Measurements from ENCODE around the gene DIPK1A.
A peak's percentile ranks its signal among the peaks of the same experiment; 100 is the strongest.

Gene DIPK1A

DNA sequence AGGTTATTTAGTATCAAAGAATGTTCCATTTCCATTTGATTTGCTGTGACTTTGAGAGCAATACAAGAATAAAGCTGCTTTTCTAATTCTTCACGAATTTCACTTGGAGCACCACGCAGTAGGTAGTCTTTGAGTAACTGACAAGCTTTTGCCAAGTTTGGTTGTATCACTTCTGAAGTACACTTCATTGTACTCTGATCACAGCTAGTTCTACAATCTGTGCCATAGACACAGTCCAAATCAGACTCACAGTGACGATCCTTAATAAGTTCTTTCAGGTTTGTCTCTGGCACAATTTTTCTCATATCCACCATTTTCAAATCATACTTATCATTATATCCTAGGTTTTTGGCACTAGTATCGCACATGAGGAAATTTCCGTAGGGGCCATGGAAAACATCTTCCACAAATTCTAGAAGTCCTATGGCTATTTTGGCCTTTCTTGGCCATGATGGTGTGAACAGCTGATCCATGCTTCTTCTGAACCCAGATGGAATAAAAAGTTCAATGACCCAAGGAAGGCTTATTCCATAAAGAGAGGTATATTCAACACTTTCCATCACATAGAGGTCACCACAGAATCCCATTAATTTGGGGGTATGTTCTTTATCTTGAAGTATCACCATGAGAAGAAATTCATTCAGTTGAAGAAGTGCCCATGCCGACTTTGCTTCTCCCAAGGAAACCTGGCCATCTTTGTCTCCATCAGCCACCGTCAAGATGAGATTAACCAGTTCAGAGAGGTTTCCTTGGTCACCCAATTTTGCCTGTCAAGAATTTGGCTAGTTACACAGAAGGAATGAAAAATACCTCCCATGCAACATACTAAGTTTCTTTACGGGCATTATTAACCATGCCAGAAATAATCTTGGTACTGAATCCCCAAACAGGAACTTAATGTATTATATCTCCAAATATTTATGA lies 117.6 kb downstream of the DIPK1A start:
- peak; percentile 53 for TF ChIP-seq ZBTB17 (tag by site-specific recombination; IDR thresholded peaks at IDR 0.05)
- no peak for TF ChIP-seq ZNF350 (tag by site-specific recombination; IDR thresholded peaks at IDR 0.05)
- no peak for TF ChIP-seq TCF7L2 (IDR thresholded peaks at IDR 0.05; ENCODE audit: borderline replicate concordance, low read depth, low read length)
- CTCF ChIA-PET: interaction anchor here (0.7 to 2.2 kb wide), 4 partner anchors 9 to 151 kb away, joined by 3 to 13 read pairs (median 4); partner anchors contain the start of gene RPL5
- H3K36me3 ChIP-seq (ENCODE audit: control insufficient read depth in 2 of 2, insufficient read depth in 1 of 2, low read length in 2 of 2): peaks cover 43 to 58% of the 10 kb centered on the region in 2 experiments
- POLR2A ChIA-PET: interaction anchor here (1.0 to 2.4 kb wide), 2 partner anchors 9 to 11 kb away, joined by 3 to 12 read pairs; partner anchors contain the start of gene RPL5
- H3K27ac ChIP-seq (ENCODE audit: extremely low read depth, low read depth, low read length): no peak overlapping the region
- H3K4me3 ChIP-seq (ENCODE audit: low read depth, low read length): no peak overlapping the region
- no peaks in the 10 kb centered on the region for H3K4me1 ChIP-seq (ENCODE audit: control insufficient read depth, insufficient read depth, low read length)
- H3K9me3 ChIP-seq (ENCODE audit: control insufficient read depth, insufficient read depth, low read depth, low read length): no peaks in the 10 kb centered on the region

DNA sequence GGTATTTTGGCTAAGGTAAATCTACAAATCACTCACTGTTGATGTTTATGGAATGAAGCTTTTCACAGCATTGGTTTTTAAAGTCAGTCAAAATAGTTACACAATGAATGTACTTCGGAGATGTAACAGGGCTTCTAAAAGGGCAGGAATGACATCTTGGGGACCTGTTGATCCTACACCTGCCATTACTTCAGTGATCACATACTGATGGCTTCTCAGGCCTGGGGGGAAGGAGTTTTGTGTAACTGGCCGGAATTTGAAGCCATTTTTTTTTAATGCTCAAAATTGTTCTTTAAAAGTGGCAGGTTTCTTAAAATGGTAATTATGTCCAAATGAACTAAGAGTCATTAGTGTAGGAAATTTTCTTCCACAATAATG lies 118.2 kb downstream of the DIPK1A start:
- Histone ChIP-seq H3K4me3 (ENCODE audit: low read depth, low read length) (no peak overlapping the region), H3K27ac (ENCODE audit: extremely low read depth, low read depth, low read length) (no peak overlapping the region), H3K36me3 (ENCODE audit: control insufficient read depth in 2 of 2, insufficient read depth in 1 of 2, low read length in 2 of 2) (peaks cover 48 to 65% of the 10 kb centered on the region in 2 experiments), H3K9me3 (ENCODE audit: control insufficient read depth, insufficient read depth, low read depth, low read length) (no peaks in the 10 kb centered on the region), H3K4me1 (ENCODE audit: control insufficient read depth, insufficient read depth, low read length) (no peaks in the 10 kb centered on the region)
- POLR2A ChIA-PET: interaction anchor here (1.0 to 2.4 kb wide), 2 partner anchors 8 to 11 kb away, joined by 3 to 12 read pairs; partner anchors contain the start of gene RPL5
- CTCF ChIA-PET: interaction anchor here (1.4 to 2.2 kb wide), 3 partner anchors 9 to 17 kb away, joined by 3 to 13 read pairs (median 5); partner anchors contain the start of gene RPL5
- TF ChIP-seq SCRT2 (tag by site-specific recombination; IDR thresholded peaks at IDR 0.05): peak; percentile 92
- no peak for TF ChIP-seq ZNF501 (tag by site-specific recombination; IDR thresholded peaks at IDR 0.05)
- peak; percentile 87 for TF ChIP-seq SCRT1 (tag by site-specific recombination; IDR thresholded peaks at IDR 0.05; ENCODE audit: borderline replicate concordance)

DNA sequence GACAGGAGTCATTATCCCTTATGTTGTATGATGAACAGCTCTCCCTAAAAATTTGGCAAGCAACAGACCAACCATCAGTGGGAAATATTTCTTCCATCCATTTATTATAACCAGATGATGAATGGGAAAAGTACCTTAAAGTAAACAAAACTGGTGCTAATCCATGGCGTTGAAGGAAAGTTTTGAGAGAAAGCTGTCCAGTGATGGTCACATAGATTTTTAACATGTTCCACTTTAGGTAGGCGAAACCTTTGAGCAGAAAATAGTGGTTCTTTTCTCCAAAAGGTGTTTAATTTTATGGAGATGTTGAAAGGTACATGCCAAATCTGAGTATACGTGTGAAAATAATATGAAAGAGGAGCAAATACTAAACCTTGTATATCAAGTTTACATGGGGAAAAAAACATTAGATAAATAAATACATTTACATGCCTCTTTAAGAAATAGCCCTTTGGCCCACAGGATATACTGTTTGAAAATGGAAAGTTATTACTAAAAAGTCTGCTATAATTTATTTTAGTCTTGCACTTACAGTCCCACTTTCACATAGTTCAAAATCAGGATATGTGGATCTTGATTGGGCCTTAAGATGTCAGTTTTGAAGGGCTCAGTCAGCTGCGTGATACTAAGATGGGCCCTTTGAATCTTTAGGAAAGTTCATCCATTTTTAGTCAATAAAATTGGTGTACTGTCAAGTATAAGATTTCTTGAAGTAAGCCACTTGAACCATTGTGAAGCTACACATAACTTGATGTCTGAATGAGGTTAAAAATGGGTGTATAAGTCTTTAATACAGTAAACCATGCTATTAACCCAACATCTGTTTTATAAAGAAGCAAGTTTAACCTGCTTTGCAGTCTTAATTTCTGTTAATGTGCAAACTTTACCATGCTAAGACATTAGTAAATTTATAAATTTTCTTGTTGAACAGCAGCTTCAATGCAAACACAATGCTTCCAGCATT lies 118.9 kb downstream of the DIPK1A start:
- Histone ChIP-seq H3K4me3 (ENCODE audit: low read depth, low read length) (no peak overlapping the region), H3K9me3 (ENCODE audit: control insufficient read depth, insufficient read depth, low read depth, low read length) (no peaks in the 10 kb centered on the region), H3K4me1 (ENCODE audit: control insufficient read depth, insufficient read depth, low read length) (0 out of 2 replicates have a peak, but pooled peaks cover 2% of the 10 kb centered on the region), H3K36me3 (ENCODE audit: control insufficient read depth in 2 of 2, insufficient read depth in 1 of 2, low read length in 2 of 2) (peaks cover 48 to 71% of the 10 kb centered on the region in 2 experiments), H3K27ac (ENCODE audit: extremely low read depth, low read depth, low read length) (no peak overlapping the region)
- ChIA-PET CTCF (interaction anchor here (0.5 to 2.2 kb wide), 6 partner anchors 8 to 18 kb away, joined by 3 to 13 read pairs (median 4); partner anchors contain the start of gene RPL5), POLR2A (interaction anchor here (1.0 to 2.4 kb wide), 2 partner anchors 7 to 10 kb away, joined by 3 to 12 read pairs; partner anchors contain the start of gene RPL5)
- no peak for TF ChIP-seq ZNF121 (tag by site-specific recombination; IDR thresholded peaks at IDR 0.05)
- TF ChIP-seq PRDM1 (tag by site-specific recombination; IDR thresholded peaks at IDR 0.05): peak; percentile 53; the same call in 1 of the 2 replicates
- TF ChIP-seq ZNF48 (tag by site-specific recombination; IDR thresholded peaks at IDR 0.05): no peak

DNA sequence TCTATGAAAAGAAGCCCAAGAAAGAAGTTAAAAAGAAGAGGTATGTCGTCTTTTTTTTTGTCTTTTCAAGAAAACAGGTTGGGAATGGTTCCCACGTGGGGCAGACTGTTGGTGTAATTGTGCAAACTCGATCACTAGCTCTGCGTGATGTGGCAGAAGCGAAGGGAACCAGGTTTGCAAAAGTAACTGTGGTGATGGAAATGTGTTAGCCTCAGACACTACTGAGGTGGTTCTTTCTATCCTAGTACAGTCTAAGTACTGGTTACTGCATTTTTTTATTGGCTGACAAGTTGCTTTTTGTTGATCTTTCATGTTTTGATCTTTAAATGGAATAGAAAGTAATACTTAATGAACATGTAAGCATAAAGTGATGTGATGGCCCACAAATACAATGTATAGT lies 120.7 kb downstream of the DIPK1A start:
- Histone ChIP-seq H3K4me1 (ENCODE audit: control insufficient read depth, insufficient read depth, low read length) (0 out of 2 replicates have a peak, but pooled peaks cover 2% of the 10 kb centered on the region), H3K4me3 (ENCODE audit: low read depth, low read length) (no peak overlapping the region), H3K9me3 (ENCODE audit: control insufficient read depth, insufficient read depth, low read depth, low read length) (no peaks in the 10 kb centered on the region), H3K27ac (ENCODE audit: extremely low read depth, low read depth, low read length) (no peak overlapping the region), H3K36me3 (ENCODE audit: control insufficient read depth in 2 of 2, insufficient read depth in 1 of 2, low read length in 2 of 2) (peaks cover 59 to 89% of the 10 kb centered on the region in 2 experiments)
- ChIA-PET POLR2A (interaction anchor here (1.2 kb wide), 1 partner anchor 9 kb away, joined by 4 read pairs; the partner anchor contains the start of gene RPL5), CTCF (interaction anchor here (1.4 kb wide), 1 partner anchor 9 kb away, joined by 5 read pairs; the partner anchor contains the start of gene RPL5)
- TF ChIP-seq OVOL3 (tag by site-specific recombination; IDR thresholded peaks at IDR 0.05) (no peak), ZNF19 (tag by site-specific recombination; IDR thresholded peaks at IDR 0.05; ENCODE audit: low read depth) (no peak), ZNF23 (tag by site-specific recombination; IDR thresholded peaks at IDR 0.05; ENCODE audit: borderline replicate concordance) (no peak), ZNF155 (tag by site-specific recombination; IDR thresholded peaks at IDR 0.05) (no peak), ZNF610 (tag by site-specific recombination; IDR thresholded peaks at IDR 0.05; ENCODE audit: borderline replicate concordance) (no peak), ZNF416 (tag by site-specific recombination; IDR thresholded peaks at IDR 0.05) (no peak), ZNF184 (tag by site-specific recombination; IDR thresholded peaks at IDR 0.05) (no peak), ZNF830 (tag by site-specific recombination; IDR thresholded peaks at IDR 0.05; ENCODE audit: low read depth) (no peak), KLF7 (tag by site-specific recombination; IDR thresholded peaks at IDR 0.05; ENCODE audit: borderline replicate concordance) (no peak), KLF16 (tag by site-specific recombination; IDR thresholded peaks at IDR 0.05) (no peak), ZNF324 (tag by site-specific recombination; IDR thresholded peaks at IDR 0.05) (no peak)
- TF ChIP-seq, protein P1, sequence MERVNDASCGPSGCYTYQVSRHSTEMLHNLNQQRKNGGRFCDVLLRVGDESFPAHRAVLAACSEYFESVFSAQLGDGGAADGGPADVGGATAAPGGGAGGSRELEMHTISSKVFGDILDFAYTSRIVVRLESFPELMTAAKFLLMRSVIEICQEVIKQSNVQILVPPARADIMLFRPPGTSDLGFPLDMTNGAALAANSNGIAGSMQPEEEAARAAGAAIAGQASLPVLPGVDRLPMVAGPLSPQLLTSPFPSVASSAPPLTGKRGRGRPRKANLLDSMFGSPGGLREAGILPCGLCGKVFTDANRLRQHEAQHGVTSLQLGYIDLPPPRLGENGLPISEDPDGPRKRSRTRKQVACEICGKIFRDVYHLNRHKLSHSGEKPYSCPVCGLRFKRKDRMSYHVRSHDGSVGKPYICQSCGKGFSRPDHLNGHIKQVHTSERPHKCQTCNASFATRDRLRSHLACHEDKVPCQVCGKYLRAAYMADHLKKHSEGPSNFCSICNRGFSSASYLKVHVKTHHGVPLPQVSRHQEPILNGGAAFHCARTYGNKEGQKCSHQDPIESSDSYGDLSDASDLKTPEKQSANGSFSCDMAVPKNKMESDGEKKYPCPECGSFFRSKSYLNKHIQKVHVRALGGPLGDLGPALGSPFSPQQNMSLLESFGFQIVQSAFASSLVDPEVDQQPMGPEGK (tag by site-specific recombination; IDR thresholded peaks at IDR 0.05): no peak

Data from HEK293 (cell line).